WTC11 (cell line): ENCODE data around the gene LRRC7. TPM values are rescaled to one million over a fixed set of nuclear protein-coding genes. Genes with fewer than 3 reads are reported as not detected.
"Not testable (repeated sequence)": the region's sequence is repeated elsewhere in the genome, so short reads cannot be mapped to it uniquely, and the experiment has no call there.

Experiments used
- ATAC-seq: fragments of 200-7000 bp; cut with Tn5 transposase; 2 replicates; pipeline ENCODE4 v1.10.0; 2021; ENCODE audit warnings: mild to moderate bottlenecking, moderate library complexity
- CTCF ChIA-PET: fragments of 300-600 bp; sonication (Branson Sonifier 250); formaldehyde crosslinking; loops from one replicate; lab custom pipeline; 2021; ENCODE audit warnings: antibody characterized with exemption; lab: Charles Lee
- POLR2A ChIA-PET: fragments of 350-600 bp; sonication (Branson Sonifier 250); formaldehyde crosslinking; loops from one replicate; lab custom pipeline; 2021; ENCODE audit warnings: antibody characterized with exemption; lab: Charles Lee
- DNase-seq: peaks from one replicate; pipeline ENCODE4 v3.0.0; 2021; ENCODE audit warnings: low spot score
- H3K27ac Mint-ChIP-seq: 2 replicates; pipeline ENCODE4 v1.8.0; 2021; ENCODE audit warnings: mixed read lengths
- H3K27me3 Mint-ChIP-seq: 2 replicates; pipeline ENCODE4 v1.8.0; 2021; ENCODE audit warnings: low read depth, mild to moderate bottlenecking, moderate library complexity, mixed read lengths
- H3K36me3 Mint-ChIP-seq: 2 replicates; pipeline ENCODE4 v1.8.0; 2021; ENCODE audit warnings: mixed read lengths
- H3K4me1 Mint-ChIP-seq: 2 replicates; pipeline ENCODE4 v1.8.0; 2022; ENCODE audit warnings: mixed read lengths
- H3K4me3 Mint-ChIP-seq: 2 replicates; pipeline ENCODE4 v1.8.0; 2021; ENCODE audit warnings: mild to moderate bottlenecking, moderate library complexity, mixed read lengths
- H3K9me3 Mint-ChIP-seq: 2 replicates; pipeline ENCODE4 v1.8.0; 2021; ENCODE audit warnings: mixed read lengths
- CBFB ChIP-seq: sonication (generic); formaldehyde crosslinking; IDR thresholded peaks from 2 replicates; pipeline ENCODE4 v1.8.1; 2022; ENCODE audit warnings: mild to moderate bottlenecking, low read depth, missing genetic modification reagents
- HMGA2 ChIP-seq: fragments of 250-450 bp; sonication (Bioruptor Pico); IDR thresholded peaks from 2 replicates; pipeline ENCODE4 v1.4.0; 2021; ENCODE audit warnings: mild to moderate bottlenecking, moderate library complexity
- MXD4 ChIP-seq: fragments of 250-450 bp; sonication (Bioruptor Pico); IDR thresholded peaks from 2 replicates; pipeline ENCODE4 v1.8.0; 2021; ENCODE audit warnings: mild to moderate bottlenecking, moderate library complexity, borderline replicate concordance
- NR1H2 ChIP-seq: sonication (generic); formaldehyde crosslinking; IDR thresholded peaks from 2 replicates; pipeline ENCODE4 v1.9.0; 2021; ENCODE audit warnings: mild to moderate bottlenecking, moderate library complexity, missing genetic modification reagents
- NR3C1 ChIP-seq: sonication (generic); formaldehyde crosslinking; conservative IDR thresholded peaks from 2 replicates; pipeline ENCODE4 v1.8.1; 2023; ENCODE audit warnings: low read depth, mild to moderate bottlenecking, missing genetic modification reagents
- SMAD4 ChIP-seq: sonication (generic); formaldehyde crosslinking; IDR thresholded peaks from 2 replicates; pipeline ENCODE4 v1.8.0; 2022; ENCODE audit warnings: mild to moderate bottlenecking, missing genetic modification reagents
- total RNA-seq: library from RNA; stranded (reverse); gene quantifications from 3 replicates; pipeline ENCODE4 v1.2.3, GENCODE V29; 2021
- TF ChIP-seq, protein P1 (sequence below): fragments of 250-450 bp; sonication (Bioruptor Pico); IDR thresholded peaks from 2 replicates; pipeline ENCODE4 v1.9.0; 2021; ENCODE audit warnings: mild to moderate bottlenecking, borderline replicate concordance
- TF ChIP-seq, protein P2 (sequence below): fragments of 200-600 bp; IDR thresholded peaks from 2 replicates; pipeline ENCODE4 v1.8.0; 2022; ENCODE audit warnings: antibody characterized with exemption
- TF ChIP-seq, protein P3 (sequence below): sonication (generic); formaldehyde crosslinking; IDR thresholded peaks from 2 replicates; pipeline ENCODE4 v1.8.0; 2023; ENCODE audit warnings: missing genetic modification reagents, mild to moderate bottlenecking, borderline replicate concordance
- TF ChIP-seq, protein P4 (sequence below): fragments of 250-450 bp; sonication (Bioruptor Pico); IDR thresholded peaks from 2 replicates; pipeline ENCODE4 v1.9.0; 2021; ENCODE audit warnings: mild to moderate bottlenecking
- TF ChIP-seq, protein P5 (sequence below): sonication (generic); formaldehyde crosslinking; conservative IDR thresholded peaks from 2 replicates; pipeline ENCODE4 v1.8.1; 2022; ENCODE audit warnings: mild to moderate bottlenecking, missing genetic modification reagents

The LRRC7 gene
- total RNA-seq, 1 experiment from 2014 or later, result not detected

DNA sequence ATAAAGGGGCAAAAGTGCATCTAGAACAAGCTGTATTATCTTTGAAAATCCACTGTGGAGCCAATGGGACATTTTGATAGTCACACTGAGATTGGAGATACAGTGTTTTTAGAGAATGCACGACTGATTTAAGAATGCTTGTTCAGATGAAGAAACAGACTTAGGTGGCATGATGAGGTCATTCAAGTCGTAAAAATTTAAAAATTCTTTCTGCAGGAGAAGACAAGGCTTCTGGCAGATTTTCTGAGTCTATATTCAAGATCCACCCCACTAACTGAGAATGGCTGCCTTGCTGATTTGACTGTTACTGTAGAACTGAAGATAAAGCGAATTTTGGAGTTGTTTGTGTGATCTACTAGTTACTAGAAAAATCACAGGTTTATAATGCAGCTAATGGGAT lies 310.6 kb downstream of the LRRC7 start:
- CTCF ChIA-PET, result no interaction called here
- TF ChIP-seq MXD4 (CRISPR knock-in tag) (no peak), HMGA2 (CRISPR knock-in tag) (no peak), NR1H2 (CRISPR knock-in tag) (no peak), CBFB (CRISPR knock-in tag) (no peak), NR3C1 (CRISPR knock-in tag) (no peak), SMAD4 (CRISPR knock-in tag) (no peak)
- TF ChIP-seq, protein P1, sequence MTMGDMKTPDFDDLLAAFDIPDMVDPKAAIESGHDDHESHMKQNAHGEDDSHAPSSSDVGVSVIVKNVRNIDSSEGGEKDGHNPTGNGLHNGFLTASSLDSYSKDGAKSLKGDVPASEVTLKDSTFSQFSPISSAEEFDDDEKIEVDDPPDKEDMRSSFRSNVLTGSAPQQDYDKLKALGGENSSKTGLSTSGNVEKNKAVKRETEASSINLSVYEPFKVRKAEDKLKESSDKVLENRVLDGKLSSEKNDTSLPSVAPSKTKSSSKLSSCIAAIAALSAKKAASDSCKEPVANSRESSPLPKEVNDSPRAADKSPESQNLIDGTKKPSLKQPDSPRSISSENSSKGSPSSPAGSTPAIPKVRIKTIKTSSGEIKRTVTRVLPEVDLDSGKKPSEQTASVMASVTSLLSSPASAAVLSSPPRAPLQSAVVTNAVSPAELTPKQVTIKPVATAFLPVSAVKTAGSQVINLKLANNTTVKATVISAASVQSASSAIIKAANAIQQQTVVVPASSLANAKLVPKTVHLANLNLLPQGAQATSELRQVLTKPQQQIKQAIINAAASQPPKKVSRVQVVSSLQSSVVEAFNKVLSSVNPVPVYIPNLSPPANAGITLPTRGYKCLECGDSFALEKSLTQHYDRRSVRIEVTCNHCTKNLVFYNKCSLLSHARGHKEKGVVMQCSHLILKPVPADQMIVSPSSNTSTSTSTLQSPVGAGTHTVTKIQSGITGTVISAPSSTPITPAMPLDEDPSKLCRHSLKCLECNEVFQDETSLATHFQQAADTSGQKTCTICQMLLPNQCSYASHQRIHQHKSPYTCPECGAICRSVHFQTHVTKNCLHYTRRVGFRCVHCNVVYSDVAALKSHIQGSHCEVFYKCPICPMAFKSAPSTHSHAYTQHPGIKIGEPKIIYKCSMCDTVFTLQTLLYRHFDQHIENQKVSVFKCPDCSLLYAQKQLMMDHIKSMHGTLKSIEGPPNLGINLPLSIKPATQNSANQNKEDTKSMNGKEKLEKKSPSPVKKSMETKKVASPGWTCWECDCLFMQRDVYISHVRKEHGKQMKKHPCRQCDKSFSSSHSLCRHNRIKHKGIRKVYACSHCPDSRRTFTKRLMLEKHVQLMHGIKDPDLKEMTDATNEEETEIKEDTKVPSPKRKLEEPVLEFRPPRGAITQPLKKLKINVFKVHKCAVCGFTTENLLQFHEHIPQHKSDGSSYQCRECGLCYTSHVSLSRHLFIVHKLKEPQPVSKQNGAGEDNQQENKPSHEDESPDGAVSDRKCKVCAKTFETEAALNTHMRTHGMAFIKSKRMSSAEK (CRISPR knock-in tag), result no peak
- TF ChIP-seq, protein P2, sequence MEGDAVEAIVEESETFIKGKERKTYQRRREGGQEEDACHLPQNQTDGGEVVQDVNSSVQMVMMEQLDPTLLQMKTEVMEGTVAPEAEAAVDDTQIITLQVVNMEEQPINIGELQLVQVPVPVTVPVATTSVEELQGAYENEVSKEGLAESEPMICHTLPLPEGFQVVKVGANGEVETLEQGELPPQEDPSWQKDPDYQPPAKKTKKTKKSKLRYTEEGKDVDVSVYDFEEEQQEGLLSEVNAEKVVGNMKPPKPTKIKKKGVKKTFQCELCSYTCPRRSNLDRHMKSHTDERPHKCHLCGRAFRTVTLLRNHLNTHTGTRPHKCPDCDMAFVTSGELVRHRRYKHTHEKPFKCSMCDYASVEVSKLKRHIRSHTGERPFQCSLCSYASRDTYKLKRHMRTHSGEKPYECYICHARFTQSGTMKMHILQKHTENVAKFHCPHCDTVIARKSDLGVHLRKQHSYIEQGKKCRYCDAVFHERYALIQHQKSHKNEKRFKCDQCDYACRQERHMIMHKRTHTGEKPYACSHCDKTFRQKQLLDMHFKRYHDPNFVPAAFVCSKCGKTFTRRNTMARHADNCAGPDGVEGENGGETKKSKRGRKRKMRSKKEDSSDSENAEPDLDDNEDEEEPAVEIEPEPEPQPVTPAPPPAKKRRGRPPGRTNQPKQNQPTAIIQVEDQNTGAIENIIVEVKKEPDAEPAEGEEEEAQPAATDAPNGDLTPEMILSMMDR, result no peak
- TF ChIP-seq, protein P3, sequence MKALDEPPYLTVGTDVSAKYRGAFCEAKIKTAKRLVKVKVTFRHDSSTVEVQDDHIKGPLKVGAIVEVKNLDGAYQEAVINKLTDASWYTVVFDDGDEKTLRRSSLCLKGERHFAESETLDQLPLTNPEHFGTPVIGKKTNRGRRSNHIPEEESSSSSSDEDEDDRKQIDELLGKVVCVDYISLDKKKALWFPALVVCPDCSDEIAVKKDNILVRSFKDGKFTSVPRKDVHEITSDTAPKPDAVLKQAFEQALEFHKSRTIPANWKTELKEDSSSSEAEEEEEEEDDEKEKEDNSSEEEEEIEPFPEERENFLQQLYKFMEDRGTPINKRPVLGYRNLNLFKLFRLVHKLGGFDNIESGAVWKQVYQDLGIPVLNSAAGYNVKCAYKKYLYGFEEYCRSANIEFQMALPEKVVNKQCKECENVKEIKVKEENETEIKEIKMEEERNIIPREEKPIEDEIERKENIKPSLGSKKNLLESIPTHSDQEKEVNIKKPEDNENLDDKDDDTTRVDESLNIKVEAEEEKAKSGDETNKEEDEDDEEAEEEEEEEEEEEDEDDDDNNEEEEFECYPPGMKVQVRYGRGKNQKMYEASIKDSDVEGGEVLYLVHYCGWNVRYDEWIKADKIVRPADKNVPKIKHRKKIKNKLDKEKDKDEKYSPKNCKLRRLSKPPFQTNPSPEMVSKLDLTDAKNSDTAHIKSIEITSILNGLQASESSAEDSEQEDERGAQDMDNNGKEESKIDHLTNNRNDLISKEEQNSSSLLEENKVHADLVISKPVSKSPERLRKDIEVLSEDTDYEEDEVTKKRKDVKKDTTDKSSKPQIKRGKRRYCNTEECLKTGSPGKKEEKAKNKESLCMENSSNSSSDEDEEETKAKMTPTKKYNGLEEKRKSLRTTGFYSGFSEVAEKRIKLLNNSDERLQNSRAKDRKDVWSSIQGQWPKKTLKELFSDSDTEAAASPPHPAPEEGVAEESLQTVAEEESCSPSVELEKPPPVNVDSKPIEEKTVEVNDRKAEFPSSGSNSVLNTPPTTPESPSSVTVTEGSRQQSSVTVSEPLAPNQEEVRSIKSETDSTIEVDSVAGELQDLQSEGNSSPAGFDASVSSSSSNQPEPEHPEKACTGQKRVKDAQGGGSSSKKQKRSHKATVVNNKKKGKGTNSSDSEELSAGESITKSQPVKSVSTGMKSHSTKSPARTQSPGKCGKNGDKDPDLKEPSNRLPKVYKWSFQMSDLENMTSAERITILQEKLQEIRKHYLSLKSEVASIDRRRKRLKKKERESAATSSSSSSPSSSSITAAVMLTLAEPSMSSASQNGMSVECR (CRISPR knock-in tag), result no peak
- TF ChIP-seq, protein P4, sequence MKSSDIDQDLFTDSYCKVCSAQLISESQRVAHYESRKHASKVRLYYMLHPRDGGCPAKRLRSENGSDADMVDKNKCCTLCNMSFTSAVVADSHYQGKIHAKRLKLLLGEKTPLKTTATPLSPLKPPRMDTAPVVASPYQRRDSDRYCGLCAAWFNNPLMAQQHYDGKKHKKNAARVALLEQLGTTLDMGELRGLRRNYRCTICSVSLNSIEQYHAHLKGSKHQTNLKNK, result no peak
- TF ChIP-seq, protein P5, sequence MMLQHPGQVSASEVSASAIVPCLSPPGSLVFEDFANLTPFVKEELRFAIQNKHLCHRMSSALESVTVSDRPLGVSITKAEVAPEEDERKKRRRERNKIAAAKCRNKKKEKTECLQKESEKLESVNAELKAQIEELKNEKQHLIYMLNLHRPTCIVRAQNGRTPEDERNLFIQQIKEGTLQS (CRISPR knock-in tag), result no peak
- Mint-ChIP-seq H3K4me3 (no peak overlapping the region), H3K36me3 (no peaks in the 10 kb centered on the region), H3K27ac (no peak overlapping the region), H3K4me1 (no peaks in the 10 kb centered on the region), H3K9me3 (peaks cover 4% of the 10 kb centered on the region; the same call in 1 of the 2 replicates), H3K27me3 (no peaks in the 10 kb centered on the region)
- POLR2A ChIA-PET, result no interaction called here
- DNase-seq, result no peak
- ATAC-seq, result no peak

DNA sequence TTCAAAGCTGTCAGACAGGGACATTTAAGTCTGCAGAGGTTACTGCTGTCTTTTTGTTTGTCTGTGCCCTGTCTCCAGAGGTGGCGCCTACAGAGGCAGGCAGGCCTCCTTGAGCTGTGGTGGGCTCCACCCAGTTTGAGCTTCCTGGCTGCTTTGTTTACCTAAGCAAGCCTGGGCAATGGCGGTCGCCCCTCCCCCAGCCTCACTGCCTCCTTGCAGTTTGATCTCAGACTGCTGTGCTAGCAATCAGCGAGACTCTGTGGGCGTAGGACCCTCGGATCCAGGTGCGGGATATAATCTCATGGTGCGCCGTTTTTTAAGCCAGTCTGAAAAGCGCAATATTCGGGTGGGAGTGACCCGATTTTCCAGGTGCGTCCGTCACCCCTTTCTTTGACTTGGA lies 320.3 kb downstream of the LRRC7 start:
- peaks cover 29% of the 10 kb centered on the region for H3K36me3 Mint-ChIP-seq
- ATAC-seq, H3K4me3 Mint-ChIP-seq, H3K27me3 Mint-ChIP-seq, POLR2A ChIA-PET, H3K4me1 Mint-ChIP-seq, H3K27ac Mint-ChIP-seq, CTCF ChIA-PET: not testable (repeated sequence)
- peak; percentile 30 for DNase-seq
- H3K9me3 Mint-ChIP-seq, result peaks cover 31% of the 10 kb centered on the region
